Gastroesophageal sphincter (tissue), 4 donors: ENCODE data around the gene ETS2. TPM values are rescaled to one million over a fixed set of nuclear protein-coding genes. Genes with fewer than 3 reads are reported as not detected.

ENCODE experiments used
- ATAC-seq: fragments of 150-250 bp; one replicate; pipeline ENCODE4 v1.9.1; 2016; ENCODE audit warnings: mild to moderate bottlenecking, moderate library complexity
- H3K27ac ChIP-seq, 4 donors: fragments of 200-600 bp; sonication (generic) in 3 of 4; 1 replicate in 3 of 4; 2 replicates in 1 of 4; pipeline ENCODE4 v1.5.1; 2016 to 2019
- H3K27me3 ChIP-seq: fragments of 200-600 bp; sonication (generic); one replicate; pipeline ENCODE4 v1.5.1; 2019
- H3K36me3 ChIP-seq, 2 donors: fragments of 200-600 bp; sonication (generic); one replicate each; pipeline ENCODE4 v1.5.1; 2019; ENCODE audit warnings: control low read depth in 1 of 2
- H3K4me1 ChIP-seq, 3 donors: fragments of 200-600 bp; sonication (generic); 1 replicate in 2 of 3; 2 replicates in 1 of 3; pipeline ENCODE4 v1.5.1; 2016 to 2019; ENCODE audit warnings: control low read depth in 2 of 3
- H3K4me3 ChIP-seq, 2 donors: fragments of 200-600 bp; sonication (generic); one replicate each; pipeline ENCODE4 v1.5.1; 2019; ENCODE audit warnings: mild to moderate bottlenecking in 1 of 2, moderate library complexity in 1 of 2
- H3K9me3 ChIP-seq, 3 donors: fragments of 200-600 bp; sonication (generic); one replicate each; pipeline ENCODE4 v1.5.1; 2017 to 2019; ENCODE audit warnings: control low read depth in 2 of 3
- CTCF ChIP-seq, 4 experiments: fragments of 200-600 bp in 2 of 4; fragments of 450-650 bp in 2 of 4; sonication (generic) in 1 of 4; IDR thresholded peaks; one replicate each; pipeline ENCODE4 v1.5.1; 2017 to 2019; ENCODE audit warnings: antibody characterized with exemption in 4 of 4, mild to moderate bottlenecking in 2 of 4, moderate library complexity in 2 of 4
- EP300 ChIP-seq: sonication (generic); formaldehyde crosslinking; IDR thresholded peaks from one replicate; pipeline ENCODE4 v1.6.1; 2017; ENCODE audit warnings: antibody characterized with exemption, mild to moderate bottlenecking
- POLR2A ChIP-seq, 2 donors: fragments of 450-650 bp; IDR thresholded peaks; one replicate each; pipeline ENCODE4 v1.6.1; 2017; ENCODE audit warnings: antibody characterized with exemption in 2 of 2, mild to moderate bottlenecking in 2 of 2, moderate library complexity in 1 of 2
- POLR2AphosphoS5 ChIP-seq: sonication (generic); formaldehyde crosslinking; IDR thresholded peaks from one replicate; pipeline ENCODE4 v1.6.1; 2017; ENCODE audit warnings: antibody characterized with exemption
- WGBS, 2 donors: methylation state at CpG; one replicate each; pipeline ENCODE4 v1.1.5; 2018; ENCODE audit warnings: low coverage in 1 of 2; 5-methylcytosine and 5-hydroxymethylcytosine counted together
- total RNA-seq, 4 donors: library from RNA; depleted of rRNA; stranded (reverse); fragments of >200 nt; gene quantifications; one replicate each; pipeline ENCODE4 v1.1.0, GENCODE V29; 2016

Gene ETS2
- total RNA-seq, 4 donors from 2014 or later: 50.9 to 169 (median 63.5) TPM

DNA sequence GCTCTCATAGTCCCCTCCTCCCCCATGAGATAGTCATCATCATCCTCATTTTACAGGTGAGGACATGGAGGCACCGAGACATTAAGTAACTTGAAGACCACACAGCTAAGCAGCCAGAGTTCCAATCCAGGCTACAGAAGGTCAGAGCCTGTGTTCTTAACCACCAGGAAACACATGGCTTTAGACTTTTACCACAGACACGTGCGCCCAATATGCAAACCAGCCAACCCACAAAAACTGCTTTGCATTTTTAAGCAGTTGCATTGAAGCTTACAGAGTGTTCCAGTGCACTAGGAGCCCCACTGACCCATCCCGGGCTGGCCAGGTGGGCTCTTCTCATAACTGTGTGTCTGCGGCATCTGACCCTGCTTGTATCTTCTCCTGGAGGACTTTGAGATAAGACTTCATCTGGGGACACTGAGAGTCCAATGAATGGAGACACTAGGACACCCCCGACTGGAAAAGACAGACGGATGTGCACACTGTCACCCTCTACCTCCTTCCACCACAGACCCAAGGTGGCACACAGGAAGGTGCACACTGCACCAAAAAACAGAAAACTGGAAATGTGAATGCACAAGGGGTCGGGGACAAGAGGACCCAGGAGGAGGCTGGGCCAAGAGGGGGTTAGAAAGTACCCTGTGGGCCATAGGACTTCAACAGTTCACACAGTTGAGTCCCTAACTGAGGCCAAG, 56.4 kb downstream of the ETS2 start:
- WGBS, 2 donors: 74 to 100% methylated on average over 1 to 5 of the region's 8 CpGs
- Histone ChIP-seq H3K27me3 (no peaks in the 10 kb centered on the region), H3K9me3 (no peaks in the 10 kb centered on the region), H3K4me3 (no peak overlapping the region), H3K36me3 (no peaks in the 10 kb centered on the region), H3K4me1 (no peaks in the 10 kb centered on the region), H3K27ac (no peak overlapping the region)
- TF ChIP-seq POLR2AphosphoS5: no peak
- no peak for TF ChIP-seq POLR2A (IDR thresholded peaks at IDR 0.05)
- no peak for TF ChIP-seq EP300
- TF ChIP-seq CTCF (IDR thresholded peaks at IDR 0.05): no peak
- no peak for ATAC-seq

GRCh38 chr21:38863291-38863690, 57.6 kb downstream of the ETS2 start:
- H3K36me3 ChIP-seq: no peaks in the 10 kb centered on the region
- ATAC-seq: no peak
- no peaks in the 10 kb centered on the region for H3K9me3 ChIP-seq
- 100% methylated on average over 1 of the region's 2 CpGs; no CpG with 5 or more reads in 1 of the 2 donors for WGBS, 2 donors
- H3K4me3 ChIP-seq: no peak overlapping the region
- H3K4me1 ChIP-seq: no peaks in the 10 kb centered on the region
- no peaks in the 10 kb centered on the region for H3K27me3 ChIP-seq
- H3K27ac ChIP-seq: no peak overlapping the region
- TF ChIP-seq CTCF (IDR thresholded peaks at IDR 0.05) (no peak), POLR2AphosphoS5 (no peak)

DNA sequence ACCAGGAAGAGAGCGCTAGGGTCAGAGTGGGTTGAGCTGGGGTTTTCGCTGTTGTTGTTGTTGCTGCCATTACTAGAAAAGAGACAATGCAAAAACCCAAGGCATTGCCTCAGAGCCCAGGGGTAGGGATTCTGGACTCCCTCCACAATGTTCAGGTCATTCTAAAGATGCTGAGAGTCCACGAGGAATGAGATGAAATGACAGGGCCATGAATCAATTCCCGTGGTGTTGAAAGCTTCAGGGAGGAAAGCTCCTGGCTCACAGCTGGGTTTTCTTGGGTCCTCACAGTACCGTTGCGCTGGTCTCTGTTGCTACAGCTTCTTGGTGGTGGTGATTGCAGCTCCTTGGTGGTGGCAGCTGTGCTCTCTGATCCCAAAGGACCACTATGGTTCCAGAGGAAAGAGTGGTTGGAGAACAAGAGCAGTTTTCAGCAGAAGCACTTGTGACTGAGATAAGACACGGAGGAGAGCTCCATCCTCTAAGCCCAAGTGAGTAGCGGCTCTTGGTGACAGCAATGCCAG, 58.2 kb downstream of the ETS2 start:
- 89 to 94% methylated on average over 3 to 8 of the region's 8 CpGs for WGBS, 2 donors
- TF ChIP-seq CTCF (IDR thresholded peaks at IDR 0.05): no peak
- TF ChIP-seq POLR2A (IDR thresholded peaks at IDR 0.05): no peak
- TF ChIP-seq POLR2AphosphoS5: no peak
- no peak for TF ChIP-seq EP300
- Histone ChIP-seq H3K4me3 (no peak overlapping the region), H3K4me1 (no peaks in the 10 kb centered on the region), H3K9me3 (no peaks in the 10 kb centered on the region), H3K27me3 (no peaks in the 10 kb centered on the region), H3K36me3 (no peaks in the 10 kb centered on the region), H3K27ac (no peak overlapping the region)
- no peak for ATAC-seq

GRCh38 chr21:38864964-38865363, 59.2 kb downstream of the ETS2 start:
- Histone ChIP-seq H3K4me3 (no peak overlapping the region), H3K9me3 (no peaks in the 10 kb centered on the region), H3K27ac (no peak overlapping the region), H3K4me1 (no peaks in the 10 kb centered on the region), H3K27me3 (no peaks in the 10 kb centered on the region), H3K36me3 (no peaks in the 10 kb centered on the region)
- 78 to 96% methylated on average over 3 of the region's 3 CpGs for WGBS, 2 donors
- no peak for TF ChIP-seq POLR2A (IDR thresholded peaks at IDR 0.05)
- TF ChIP-seq CTCF (IDR thresholded peaks at IDR 0.05): no peak
- TF ChIP-seq POLR2AphosphoS5: no peak
- TF ChIP-seq EP300: no peak
- no peak for ATAC-seq

- H3K4me1 ChIP-seq: no peaks in the 10 kb centered on the region
Measured at GRCh38 chr21:38869196-38869595, 63.5 kb downstream of the ETS2 start.

More at GRCh38 chr21:38869196-38869595, 63.5 kb downstream of the ETS2 start:
- H3K4me3 ChIP-seq: no peak overlapping the region
- ATAC-seq: no peak
- TF ChIP-seq CTCF (IDR thresholded peaks at IDR 0.05): no peak
- no peak for TF ChIP-seq POLR2AphosphoS5
- TF ChIP-seq EP300: no peak
- TF ChIP-seq POLR2A (IDR thresholded peaks at IDR 0.05): no peak
- H3K9me3 ChIP-seq: no peaks in the 10 kb centered on the region
- WGBS, 2 donors: 100% methylated on average over 1 of the region's 3 CpGs
- H3K36me3 ChIP-seq: no peaks in the 10 kb centered on the region
- no peak overlapping the region for H3K27ac ChIP-seq
- H3K27me3 ChIP-seq: no peaks in the 10 kb centered on the region
